Activated naive CD4-positive, alpha-beta T cell treated with anti-CD3 and anti-CD28 coated beads, Interleukin-2, amount 50 U/mL, for 72 hours (primary cell): Measurements from ENCODE around the gene RAP1GAP2. TPM values are rescaled to one million over a fixed set of nuclear protein-coding genes. Genes with fewer than 3 reads are reported as not detected.
A peak's percentile ranks its signal among the peaks of the same experiment; 100 is the strongest.
"Not testable (repeated sequence)": the region's sequence is repeated elsewhere in the genome, so short reads cannot be mapped to it uniquely, and the experiment has no call there.

Source experiments
- ATAC-seq, 2 donors: fragments of 150-1000 bp; cut with Tn5 transposase; 2 replicates each; pipeline ENCODE4 v1.10.0; 2021; ENCODE audit warnings: mild to moderate bottlenecking in 2 of 2, moderate library complexity in 2 of 2
- DNase-seq, 2 donors: peaks; one replicate each; pipeline ENCODE4 v3.0.0; 2021 to 2022; ENCODE audit warnings: low spot score in 2 of 2
- H3K27ac Mint-ChIP-seq, 2 donors: one replicate each; pipeline ENCODE4 v1.8.0; 2022; ENCODE audit warnings: mild to moderate bottlenecking in 2 of 2, mixed read lengths in 2 of 2
- H3K36me3 Mint-ChIP-seq, 2 donors: one replicate each; pipeline ENCODE4 v1.8.0; 2022; ENCODE audit warnings: mixed read lengths in 2 of 2
- H3K9me3 Mint-ChIP-seq, 2 donors: one replicate each; pipeline ENCODE4 v1.8.0; 2022; ENCODE audit warnings: mixed read lengths in 2 of 2
- total RNA-seq, 2 donors: library from RNA; stranded (reverse); gene quantifications; one replicate each; pipeline ENCODE4 v1.2.3, GENCODE V29; 2022

RAP1GAP2 gene
- total RNA-seq, 2 donors from 2014 or later: 0.29 to 0.50 TPM

- not testable (repeated sequence) for H3K27ac Mint-ChIP-seq, H3K36me3 Mint-ChIP-seq, H3K9me3 Mint-ChIP-seq, DNase-seq, ATAC-seq
Observed at GRCh38 chr17:2781598-2781997, 14.6 kb upstream of the RAP1GAP2 start.

- Mint-ChIP-seq H3K36me3 (no peaks in the 10 kb centered on the region), H3K27ac (no peak overlapping the region), H3K9me3 (no peaks in the 10 kb centered on the region)
- no peak for ATAC-seq
- DNase-seq: no peak
Observed at GRCh38 chr17:2782055-2782454, 14.2 kb upstream of the RAP1GAP2 start.

- ATAC-seq (no peak), DNase-seq (no peak)
- H3K9me3 Mint-ChIP-seq: no peaks in the 10 kb centered on the region
- H3K27ac Mint-ChIP-seq: no peak overlapping the region
- no peaks in the 10 kb centered on the region for H3K36me3 Mint-ChIP-seq
Observed at GRCh38 chr17:2783310-2784030, 12.8 kb upstream of the RAP1GAP2 start.

GRCh38 chr17:2784864-2785263, 11.4 kb upstream of the RAP1GAP2 start:
- DNase-seq: no peak
- Mint-ChIP-seq H3K36me3 (no peaks in the 10 kb centered on the region), H3K9me3 (no peaks in the 10 kb centered on the region), H3K27ac (no peak overlapping the region)
- no peak for ATAC-seq

GRCh38 chr17:2785376-2785775, 10.9 kb upstream of the RAP1GAP2 start:
- DNase-seq, ATAC-seq, H3K27ac Mint-ChIP-seq, H3K9me3 Mint-ChIP-seq, H3K36me3 Mint-ChIP-seq: not testable (repeated sequence)

GRCh38 chr17:2786176-2786881, 9.9 kb upstream of the RAP1GAP2 start:
- Mint-ChIP-seq H3K27ac (no peak overlapping the region), H3K9me3 (no peaks in the 10 kb centered on the region), H3K36me3 (no peaks in the 10 kb centered on the region)
- DNase-seq (peak; percentile 89 to 97), ATAC-seq (peak; percentile 97 to 99)

- H3K36me3 Mint-ChIP-seq: no peaks in the 10 kb centered on the region
- no peak overlapping the region for H3K27ac Mint-ChIP-seq
- ATAC-seq (no peak), DNase-seq (no peak)
- no peaks in the 10 kb centered on the region for H3K9me3 Mint-ChIP-seq
Observed at GRCh38 chr17:2789700-2790099, 6.5 kb upstream of the RAP1GAP2 start.

- DNase-seq (peak; percentile 61 to 72), ATAC-seq (peak; percentile 62 to 81)
- Mint-ChIP-seq H3K9me3 (no peaks in the 10 kb centered on the region), H3K27ac (no peak overlapping the region), H3K36me3 (no peaks in the 10 kb centered on the region)
Observed at GRCh38 chr17:2792366-2793169, 3.7 kb upstream of the RAP1GAP2 start.

GRCh38 chr17:2794111-2794803, 2.0 kb upstream of the RAP1GAP2 start:
- DNase-seq (no peak), ATAC-seq (peak in 1 of 2 donors; percentile 31)
- Mint-ChIP-seq H3K36me3 (no peaks in the 10 kb centered on the region), H3K27ac (no peak overlapping the region), H3K9me3 (no peaks in the 10 kb centered on the region)

- ATAC-seq: peak in 1 of 2 donors; percentile 1
- Mint-ChIP-seq H3K36me3 (no peaks in the 10 kb centered on the region), H3K27ac (peak overlapping the region in 1 of 2 donors; percentile 14), H3K9me3 (no peaks in the 10 kb centered on the region)
- no peak for DNase-seq
Observed at GRCh38 chr17:2795441-2796163, 636 bp upstream of the RAP1GAP2 start.

- Mint-ChIP-seq H3K9me3 (no peaks in the 10 kb centered on the region), H3K27ac (no peak overlapping the region), H3K36me3 (no peaks in the 10 kb centered on the region)
- ATAC-seq: no peak
- DNase-seq: no peak
Observed at GRCh38 chr17:2797226-2797625, 988 bp downstream of the RAP1GAP2 start.

- Mint-ChIP-seq H3K36me3 (no peaks in the 10 kb centered on the region), H3K27ac (no peak overlapping the region), H3K9me3 (no peaks in the 10 kb centered on the region)
- DNase-seq (no peak), ATAC-seq (no peak)
Observed at GRCh38 chr17:2797637-2798036, 1.4 kb downstream of the RAP1GAP2 start.

GRCh38 chr17:2798188-2798587, 1.9 kb downstream of the RAP1GAP2 start:
- H3K9me3 Mint-ChIP-seq: no peaks in the 10 kb centered on the region
- no peaks in the 10 kb centered on the region for H3K36me3 Mint-ChIP-seq
- H3K27ac Mint-ChIP-seq: no peak overlapping the region
- ATAC-seq (no peak), DNase-seq (no peak)

- no peak for ATAC-seq
- H3K36me3 Mint-ChIP-seq: no peaks in the 10 kb centered on the region
Observed at GRCh38 chr17:2798678-2799077, 2.4 kb downstream of the RAP1GAP2 start.

GRCh38 chr17:2799653-2800052, 3.4 kb downstream of the RAP1GAP2 start:
- Mint-ChIP-seq H3K36me3 (no peaks in the 10 kb centered on the region), H3K9me3 (no peaks in the 10 kb centered on the region), H3K27ac (no peak overlapping the region)
- DNase-seq (no peak), ATAC-seq (no peak)

More at GRCh38 chr17:2798678-2799077, 2.4 kb downstream of the RAP1GAP2 start:
- Mint-ChIP-seq H3K9me3 (no peaks in the 10 kb centered on the region), H3K27ac (no peak overlapping the region)
- no peak for DNase-seq

- ATAC-seq: no peak
- Mint-ChIP-seq H3K36me3 (no peaks in the 10 kb centered on the region), H3K27ac (no peak overlapping the region), H3K9me3 (no peaks in the 10 kb centered on the region)
- DNase-seq: no peak
Observed at GRCh38 chr17:2800367-2800766, 4.1 kb downstream of the RAP1GAP2 start.
